ENCODE data around the gene MRPS12.
A peak's percentile ranks its signal among the peaks of the same experiment; 100 is the strongest.
"Not testable (repeated sequence)": the region's sequence is repeated elsewhere in the genome, so short reads cannot be mapped to it uniquely, and the experiment has no call there.

The MRPS12 gene

GRCh38 chr19:38941466-38941865, 10.7 kb downstream of the MRPS12 start:
- not testable (repeated sequence) for DNase-seq

DNA sequence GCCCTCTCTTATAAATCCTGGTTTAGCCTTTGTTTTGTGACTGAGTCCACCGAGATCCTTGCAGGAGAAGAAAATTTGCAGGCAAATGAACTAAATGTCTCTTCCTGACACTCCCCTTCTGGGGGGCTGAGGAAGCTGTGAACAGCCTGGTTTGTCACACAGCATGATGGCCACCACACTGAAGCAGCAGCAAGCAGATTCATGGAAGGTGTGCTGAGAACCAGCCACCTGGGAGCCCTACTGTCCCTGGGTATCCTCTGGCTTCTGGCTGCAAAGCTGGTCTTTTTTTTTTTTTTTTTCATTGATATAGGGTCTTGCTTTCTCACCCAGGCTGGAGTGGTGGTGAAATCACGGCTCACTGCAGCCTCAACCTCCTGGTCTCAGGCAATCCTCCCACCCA, 11.2 kb downstream of the MRPS12 start:
- no peak for DNase-seq

DNA sequence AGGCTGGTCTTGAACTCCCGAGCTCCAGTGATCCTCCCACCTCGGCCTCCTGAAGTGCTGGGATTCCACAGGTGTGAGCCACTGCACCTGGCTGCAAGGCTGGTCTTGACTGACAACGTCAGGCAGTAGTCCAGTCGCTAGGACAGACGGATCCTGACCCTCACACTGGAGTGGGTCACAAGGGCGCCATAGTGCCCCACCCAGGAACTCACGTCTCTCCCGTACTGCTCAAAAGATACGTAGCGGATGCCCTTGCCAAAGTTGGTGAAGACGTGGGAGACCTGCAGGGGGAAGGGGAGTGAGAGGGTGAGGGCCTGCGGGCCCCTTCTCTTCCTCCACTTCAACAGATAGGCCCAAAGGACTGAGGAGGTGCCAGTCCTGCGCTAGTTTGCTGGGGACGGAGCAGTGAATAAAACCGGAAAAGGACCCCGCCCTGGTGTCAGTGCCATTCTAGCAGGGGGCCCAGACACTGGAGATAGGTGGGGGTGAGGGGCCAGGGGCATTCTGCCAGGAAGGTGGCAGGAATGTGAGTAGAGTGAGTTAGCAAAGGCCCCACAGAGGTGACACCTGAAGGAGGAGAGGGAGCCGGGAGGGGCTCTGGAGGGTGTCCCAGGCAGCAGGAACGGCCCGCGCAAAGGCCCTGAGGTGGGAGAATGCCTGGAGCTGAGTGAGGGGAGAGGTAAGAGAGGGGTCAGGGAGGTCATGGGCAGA, 11.9 kb downstream of the MRPS12 start:
- DNase-seq: no peak

GRCh38 chr19:38944981-38945506, 14.3 kb downstream of the MRPS12 start:
- no peak for DNase-seq

DNA sequence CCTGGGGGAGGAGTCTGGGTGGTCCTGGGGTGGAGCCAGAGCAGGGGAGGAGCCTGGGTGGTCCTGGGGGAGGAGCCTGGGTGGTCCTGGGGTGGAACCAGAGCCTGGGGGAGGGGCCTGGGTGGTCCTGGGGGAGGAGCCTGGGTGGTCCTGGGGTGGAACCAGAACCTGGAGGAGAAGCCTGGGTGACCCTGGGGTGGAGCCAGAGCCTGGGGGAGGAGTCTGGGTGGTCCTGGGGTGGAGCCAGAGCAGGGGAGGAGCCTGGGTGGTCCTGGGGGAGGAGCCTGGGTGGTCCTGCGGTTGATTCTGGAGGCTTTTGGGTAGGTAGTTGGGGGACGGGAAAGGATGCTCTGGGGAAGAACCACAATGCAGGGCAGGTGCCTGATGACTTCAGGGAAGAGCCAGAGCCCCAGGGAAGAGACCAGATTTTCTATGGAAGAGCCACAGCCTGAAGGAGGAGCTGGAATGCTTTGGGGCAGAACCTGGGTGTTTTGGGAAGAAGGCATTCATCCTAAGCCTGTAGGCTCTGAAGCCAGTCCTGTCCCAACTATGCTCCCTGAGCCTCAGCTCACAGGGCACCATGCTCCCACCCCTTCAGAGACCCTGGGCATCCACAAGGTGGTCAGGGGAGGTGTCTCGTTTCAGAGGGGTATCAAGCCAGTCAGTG, 15.0 kb downstream of the MRPS12 start:
- no peak for DNase-seq

GRCh38 chr19:38946229-38947010, 15.7 kb downstream of the MRPS12 start:
- DNase-seq: no peak

GRCh38 chr19:38949580-38950367, 19.0 kb downstream of the MRPS12 start:
- DNase-seq: peak; percentile 79

DNA sequence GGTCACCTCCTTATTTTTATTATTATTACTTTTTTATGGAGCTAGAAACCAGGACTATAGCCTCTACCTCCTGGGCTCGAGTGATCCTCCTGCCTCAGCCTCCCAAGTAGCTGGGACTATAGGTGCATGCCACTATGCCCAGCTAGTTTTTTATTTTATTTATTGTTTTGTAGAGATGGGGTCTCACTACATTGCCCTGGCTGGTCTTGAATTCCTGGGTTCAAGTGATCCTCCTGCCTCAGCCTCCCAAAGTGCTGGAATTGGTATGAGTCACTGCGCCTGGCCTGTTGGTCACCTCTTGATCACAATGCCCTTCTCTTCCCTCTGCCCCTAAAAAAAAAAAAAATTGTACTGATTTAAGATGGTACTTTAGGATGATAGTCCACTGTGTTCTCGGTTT, 20.4 kb downstream of the MRPS12 start:
- DNase-seq: no peak

DNA sequence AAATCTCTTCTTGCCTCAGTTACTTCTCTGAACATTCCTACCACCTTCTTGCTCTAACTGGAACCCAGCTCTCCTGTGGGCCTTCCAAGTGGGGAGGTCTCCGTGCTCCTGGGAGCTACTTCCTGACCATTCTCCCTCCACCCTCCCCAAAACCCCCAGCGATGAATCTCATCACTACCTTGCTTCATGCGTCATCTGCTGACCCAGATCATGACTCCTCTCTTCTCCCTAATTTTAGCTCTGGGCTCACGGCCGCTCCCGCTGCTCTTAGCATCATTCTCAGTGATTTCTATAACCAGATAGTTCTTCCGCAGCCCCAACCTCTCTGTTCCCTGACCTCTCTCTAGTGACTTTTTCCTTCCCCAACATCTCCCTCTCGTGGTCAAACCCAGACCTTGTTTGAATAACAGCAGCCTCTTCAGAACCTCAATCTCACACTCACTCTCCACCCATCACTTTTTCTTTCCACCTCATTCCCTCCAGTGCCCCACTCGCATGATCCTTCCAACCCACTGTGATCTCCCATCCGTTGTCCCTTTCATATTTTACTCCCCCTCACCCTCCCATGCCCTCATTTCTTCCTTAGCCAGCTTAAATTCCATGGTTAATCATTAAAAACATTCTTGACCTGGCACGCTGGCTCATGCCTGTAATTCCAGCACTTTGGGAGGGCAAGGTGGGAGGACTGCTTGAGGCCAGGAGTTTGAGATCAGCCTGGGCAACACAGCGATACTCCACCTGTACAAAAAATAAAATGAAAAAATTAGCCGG, 21.8 kb downstream of the MRPS12 start:
- peak; percentile 25 for DNase-seq

DNA sequence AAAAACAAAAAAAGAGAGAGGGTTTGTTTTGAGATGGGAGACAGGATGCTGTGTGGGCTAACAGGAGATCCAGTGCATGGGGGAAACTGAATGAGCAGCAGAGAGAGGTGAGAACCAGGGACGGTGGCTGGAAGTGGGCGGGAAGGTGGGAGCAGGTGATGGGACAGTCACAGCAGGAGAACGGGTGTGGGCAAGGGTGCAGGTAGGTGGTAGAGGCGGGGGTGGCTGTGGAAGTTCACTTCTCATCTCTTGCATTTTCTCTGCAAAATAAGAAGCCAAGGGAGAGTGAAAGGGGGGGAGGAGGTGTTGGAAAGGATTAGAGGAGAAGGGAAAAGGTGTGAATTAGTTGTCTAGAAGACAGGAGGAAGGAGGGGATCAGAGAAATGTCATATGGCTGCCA, 22.9 kb downstream of the MRPS12 start:
- DNase-seq: no peak

DNA sequence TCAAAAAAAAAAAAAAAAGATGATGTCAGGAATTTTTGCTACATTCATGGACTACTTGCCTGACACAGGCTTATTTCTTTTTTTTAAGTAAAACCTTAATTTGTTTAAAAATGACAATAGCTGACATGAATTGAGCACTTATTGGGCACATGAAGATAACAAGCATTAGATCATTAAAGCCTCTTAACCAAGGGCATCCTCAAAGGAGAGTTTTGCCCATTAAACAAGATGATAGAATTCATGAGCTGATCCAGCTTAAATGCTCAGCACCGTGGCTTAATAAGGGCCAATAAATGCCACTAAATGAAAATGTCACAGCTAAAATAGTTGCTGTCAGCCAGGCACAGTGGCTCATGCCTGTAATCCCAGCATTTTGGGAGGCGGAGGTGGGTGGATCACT, 25.5 kb downstream of the MRPS12 start:
- no peak for DNase-seq

DNA sequence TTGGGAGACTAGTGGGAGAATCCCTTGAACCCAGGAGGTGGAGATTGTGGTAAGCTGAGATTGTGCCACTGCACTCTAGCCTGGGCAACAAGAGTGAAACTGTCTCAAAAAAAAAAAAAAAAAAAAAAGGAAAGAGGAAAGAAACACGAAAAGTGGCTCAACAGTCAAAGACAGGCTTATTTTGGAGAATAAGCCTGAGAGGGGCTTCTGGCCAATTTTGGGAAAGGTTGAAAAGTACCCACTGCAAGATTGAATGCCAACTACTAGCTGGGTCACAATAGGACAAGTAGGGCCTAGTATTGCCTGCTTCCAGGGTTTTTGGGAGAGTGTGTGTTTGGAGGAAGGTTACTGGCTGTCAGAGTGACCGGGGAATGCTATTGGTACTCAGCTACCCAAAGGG, 27.6 kb downstream of the MRPS12 start:
- DNase-seq: no peak

DNA sequence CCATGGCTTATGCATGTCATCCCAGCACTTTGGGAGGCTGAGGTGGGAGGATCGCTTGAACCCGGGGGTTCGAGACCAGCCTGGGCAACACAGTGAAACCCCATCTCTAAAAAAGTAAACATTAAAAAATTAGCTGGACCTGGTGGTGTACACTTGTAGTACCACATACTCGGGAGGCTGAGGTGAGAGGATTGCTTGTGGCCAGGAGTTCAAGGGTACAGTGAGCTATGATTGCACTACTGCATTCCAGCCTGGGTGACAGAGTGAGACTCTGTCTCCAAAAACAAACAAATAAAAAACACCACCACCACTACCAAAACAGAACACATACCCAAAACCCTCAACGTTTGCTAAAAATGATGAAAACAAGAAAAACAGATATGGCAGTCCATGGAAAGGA, 28.9 kb downstream of the MRPS12 start:
- no peak for DNase-seq

DNA sequence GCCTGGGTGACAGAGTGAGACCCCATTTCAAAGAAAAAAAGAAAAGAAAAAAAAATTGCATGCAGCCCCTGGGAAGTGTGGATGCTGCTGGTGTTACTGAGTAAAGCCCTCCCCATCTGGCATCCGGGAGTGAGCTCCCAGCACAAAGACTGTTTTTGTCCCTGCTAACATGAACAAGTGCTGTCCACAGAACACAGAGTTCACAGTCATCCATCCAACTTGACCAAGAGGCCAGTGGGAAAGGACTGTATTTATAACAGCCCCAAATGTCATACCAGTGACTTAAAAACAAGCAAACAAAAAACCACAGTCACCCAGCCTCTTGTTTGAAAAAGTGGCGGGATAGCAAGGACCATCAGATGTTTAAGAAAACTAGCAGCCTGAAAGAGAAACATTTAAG, 34.0 kb downstream of the MRPS12 start:
- no peak for DNase-seq

GRCh38 chr19:38966149-38966548, 35.4 kb downstream of the MRPS12 start:
- DNase-seq: not testable (repeated sequence)

GRCh38 chr19:38970664-38971532, 40.2 kb downstream of the MRPS12 start:
- DNase-seq: no peak

DNA sequence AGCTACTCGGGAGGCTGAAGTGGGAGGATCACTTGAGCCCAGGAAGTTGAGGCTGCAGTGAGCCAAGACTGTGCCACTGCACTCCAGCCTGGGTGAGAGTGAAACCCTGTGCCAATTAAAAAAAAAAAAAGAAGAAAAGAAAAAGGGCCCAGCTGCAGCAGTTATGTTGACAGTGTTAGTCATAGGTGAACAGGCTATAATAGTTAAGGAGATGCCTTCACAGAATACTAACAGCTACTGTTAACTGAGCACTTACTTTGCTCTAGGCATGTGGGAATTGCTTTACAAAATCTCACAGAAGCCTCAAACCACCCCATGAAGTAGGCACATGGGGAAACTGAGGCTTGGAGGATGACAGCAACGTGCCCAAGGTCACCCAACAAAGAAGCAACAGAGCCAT, 40.9 kb downstream of the MRPS12 start:
- no peak for DNase-seq

GRCh38 chr19:38974624-38975213, 44.0 kb downstream of the MRPS12 start:
- DNase-seq: no peak

DNA sequence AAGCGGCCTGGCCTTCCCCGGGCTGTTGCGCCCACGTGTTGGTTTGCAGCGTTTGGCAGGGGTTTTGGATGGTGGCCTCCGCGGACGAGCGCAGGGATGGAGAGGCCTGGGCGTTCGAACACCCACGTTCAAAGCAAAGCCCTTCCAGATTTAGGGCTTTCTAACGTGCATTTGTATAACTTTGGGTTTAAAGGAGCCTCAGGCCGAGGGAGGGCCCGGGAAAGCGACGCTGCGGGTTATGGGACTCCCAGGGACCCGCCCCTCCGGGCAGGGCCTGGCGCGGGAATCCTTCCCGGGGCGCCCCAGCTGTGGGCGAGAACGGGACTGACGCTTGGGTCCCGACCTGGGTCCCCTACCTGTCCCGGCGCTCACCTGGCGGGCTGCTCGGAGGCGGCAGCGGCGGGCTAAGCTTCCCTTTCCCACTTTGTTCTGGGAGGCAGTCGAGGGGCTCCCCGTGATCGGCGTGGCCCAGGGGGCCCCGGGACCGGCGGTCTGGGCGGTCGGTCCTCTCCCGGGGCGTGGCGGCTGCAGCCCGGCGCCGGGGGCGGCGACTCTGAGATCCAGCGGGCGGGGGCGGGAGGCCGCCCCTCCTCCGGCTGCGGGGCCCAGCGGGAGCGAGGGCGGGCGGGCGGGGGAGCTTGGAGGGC, 44.6 kb downstream of the MRPS12 start, which contains the start of gene FBXO17:
TSS of gene FBXO17 (minus strand) at position 529 of the 647 bp plus-strand sequence. CDS start 25,423 bp downstream, outside the sequence.
- DNase-seq: peak; percentile 75

GRCh38 chr19:38975861-38976271, 45.1 kb downstream of the MRPS12 start:
- DNase-seq: no peak

Data from fibroblast of skin of scalp (primary cell).